HG03175 (cell line): ENCODE results near the gene DPYD.

Experiments used
- ATAC-seq: cut with Tn5 transposase; IDR thresholded peaks from one replicate; pipeline ENCODE4 v1.9.1; 2021; ENCODE audit warnings: mild to moderate bottlenecking, moderate library complexity; ENCODE audit not compliant: unreplicated experiment

The DPYD gene

GRCh38 chr1:97464305-97464704 is 456.5 kb downstream of the DPYD start:
- no peak for ATAC-seq

- ATAC-seq = peak; percentile 98
These were observed 459.1 kb downstream of the DPYD start for GRCh38 chr1:97461782-97462181.

GRCh38 chr1:97457446-97458089 is 463.3 kb downstream of the DPYD start:
- no peak for ATAC-seq

GRCh38 chr1:97451944-97452343 is 468.9 kb downstream of the DPYD start:
- no peak for ATAC-seq

GRCh38 chr1:97451046-97451826 is 469.6 kb downstream of the DPYD start:
- no peak for ATAC-seq

GRCh38 chr1:97441966-97442365 is 478.9 kb downstream of the DPYD start:
- ATAC-seq = no peak

- ATAC-seq = no peak
These were observed 487.0 kb downstream of the DPYD start for GRCh38 chr1:97433824-97434177.

GRCh38 chr1:97433094-97433823 is 487.6 kb downstream of the DPYD start:
- ATAC-seq = no peak

GRCh38 chr1:97427371-97427770 is 493.5 kb downstream of the DPYD start:
- ATAC-seq = no peak

GRCh38 chr1:97424209-97424608 is 496.6 kb downstream of the DPYD start:
- peak; percentile 70 for ATAC-seq

- ATAC-seq = no peak
These were observed 497.4 kb downstream of the DPYD start for GRCh38 chr1:97423403-97423802.

- no peak for ATAC-seq
These were observed 503.2 kb downstream of the DPYD start for GRCh38 chr1:97417661-97418060.

GRCh38 chr1:97414682-97415312 is 506.0 kb downstream of the DPYD start:
- no peak for ATAC-seq

- no peak for ATAC-seq
These were observed 508.1 kb downstream of the DPYD start for GRCh38 chr1:97412737-97413136.

- no peak for ATAC-seq
These were observed 508.7 kb downstream of the DPYD start for GRCh38 chr1:97412166-97412565.

- ATAC-seq = no peak
These were observed 524.4 kb downstream of the DPYD start for GRCh38 chr1:97396463-97396862.

GRCh38 chr1:97392701-97393100 is 528.1 kb downstream of the DPYD start:
- ATAC-seq = no peak

- no peak for ATAC-seq
These were observed 535.1 kb downstream of the DPYD start for GRCh38 chr1:97385536-97386277.

- no peak for ATAC-seq
These were observed 536.4 kb downstream of the DPYD start for GRCh38 chr1:97384294-97384968.

- ATAC-seq = no peak
These were observed 537.0 kb downstream of the DPYD start for GRCh38 chr1:97383797-97384196.
